A673 (cell line): Measurements from ENCODE around the gene ASAP2. TPM values are rescaled to one million over a fixed set of nuclear protein-coding genes. Genes with fewer than 3 reads are reported as not detected.

Experiments
- BruUV-seq: library from RNA; stranded (reverse); fragments of 400-500 nt; replicated peaks from 2 replicates; lab custom pipeline; 2021; lab: Mats Ljungman, UMichigan
- CTCF ChIA-PET: fragments of 300-600 bp; sonication (Branson Sonifier 250); formaldehyde crosslinking; loops from one replicate; lab custom pipeline; 2022; ENCODE audit warnings: antibody characterized with exemption; lab: Charles Lee
- POLR2A ChIA-PET: fragments of 300-600 bp; sonication (Branson Sonifier 250); formaldehyde crosslinking; loops from one replicate; lab custom pipeline; 2022; ENCODE audit warnings: antibody characterized with exemption; ENCODE audit not compliant: low non-redundant PET; lab: Charles Lee
- DNase-seq: peaks from one replicate; pipeline ENCODE4 v3.0.0-alpha.2; 2015; ENCODE audit warnings: low spot score
- H3K27ac ChIP-seq: fragments of 200-600 bp; sonication (generic); 2 replicates; pipeline ENCODE4 v1.5.1; 2016; ENCODE audit warnings: mixed run types, low read depth, mild to moderate bottlenecking, mixed read lengths, antibody characterized with exemption, low read length; ENCODE audit not compliant: poor library complexity, severe bottlenecking
- H3K27me3 ChIP-seq: fragments of 200-600 bp; sonication (generic); replicated peaks from 2 replicates; pipeline ENCODE4 v1.6.1; 2017; ENCODE audit warnings: mixed run types, low read depth, mild to moderate bottlenecking, mixed read lengths, antibody characterized with exemption, low read length; ENCODE audit not compliant: insufficient read depth, poor library complexity
- H3K36me3 ChIP-seq: fragments of 200-600 bp; sonication (generic); 2 replicates; pipeline ENCODE4 v1.6.1; 2016; ENCODE audit warnings: mixed run types, mild to moderate bottlenecking, mixed read lengths, antibody characterized with exemption, low read length; ENCODE audit not compliant: insufficient read depth, poor library complexity, severe bottlenecking
- H3K4me1 ChIP-seq: fragments of 200-600 bp; sonication (generic); 2 replicates; pipeline ENCODE4 v1.6.1; 2017; ENCODE audit warnings: mixed run types, mild to moderate bottlenecking, mixed read lengths, antibody characterized with exemption, low read length; ENCODE audit not compliant: insufficient read depth, poor library complexity, severe bottlenecking
- H3K4me3 ChIP-seq: fragments of 200-600 bp; sonication (generic); 2 replicates; pipeline ENCODE4 v1.5.1; 2016; ENCODE audit warnings: low read depth, mixed run types, mild to moderate bottlenecking, mixed read lengths, low read length; ENCODE audit not compliant: poor library complexity, severe bottlenecking
- H3K9me3 ChIP-seq: fragments of 200-600 bp; sonication (generic); 2 replicates; pipeline ENCODE4 v1.6.1; 2016; ENCODE audit warnings: mixed run types, low read depth, mild to moderate bottlenecking, mixed read lengths, antibody characterized with exemption, low read length; ENCODE audit not compliant: poor library complexity, severe bottlenecking
- CTCF ChIP-seq: fragments of 300-800, 200-600 bp; sonication (generic); conservative IDR thresholded peaks from 2 replicates; pipeline ENCODE4 v1.5.1; 2017; ENCODE audit warnings: low read depth, mild to moderate bottlenecking, antibody characterized with exemption, low read length, moderate library complexity, mixed read lengths
- EZH2 ChIP-seq: fragments of 200-600 bp; sonication (generic); IDR thresholded peaks from 2 replicates; pipeline ENCODE4 v1.6.1; 2017; ENCODE audit warnings: borderline replicate concordance, low read depth, mild to moderate bottlenecking, mixed read lengths, antibody characterized with exemption, low read length; ENCODE audit not compliant: poor library complexity, severe bottlenecking
- intact Hi-C: fragments of 100-400 bp; cut with micrococcal nuclease; formaldehyde crosslinking; loops from one replicate; pipeline ENCODE4 v1.10.0; 2022; ENCODE audit not compliant: unreplicated experiment
- total RNA-seq: library from RNA; stranded (reverse); gene quantifications from 2 replicates; pipeline ENCODE4 v1.2.3, GENCODE V29; 2021

Gene ASAP2
- total RNA-seq, 1 experiment from 2014 or later = 46.8 TPM

GRCh38 chr2:9286554-9287399 lies 80.2 kb downstream of the ASAP2 start:
- Histone ChIP-seq H3K4me1 (no peaks in the 10 kb centered on the region), H3K27me3 (no peaks in the 10 kb centered on the region), H3K4me3 (no peak overlapping the region), H3K9me3 (no peaks in the 10 kb centered on the region), H3K27ac (no peak overlapping the region), H3K36me3 (no peaks in the 10 kb centered on the region)
- TF ChIP-seq EZH2 (no peak), CTCF (no peak)
- BruUV-seq = no TSS peak
- CTCF ChIA-PET = interaction anchor here (0.6 kb wide), 1 partner anchor 56 kb away, joined by 3 read pairs; no protein-coding TSS in a partner anchor
- intact Hi-C loops = no loop called here
- no peak for DNase-seq
- POLR2A ChIA-PET = no interaction called here

- ChIA-PET CTCF (interaction anchor here (0.7 kb wide), 1 partner anchor 25 kb away, joined by 3 read pairs; no protein-coding TSS in a partner anchor), POLR2A (no interaction called here)
- Histone ChIP-seq H3K36me3 (no peaks in the 10 kb centered on the region), H3K27me3 (no peaks in the 10 kb centered on the region), H3K4me3 (no peak overlapping the region), H3K4me1 (no peaks in the 10 kb centered on the region), H3K27ac (no peak overlapping the region), H3K9me3 (no peaks in the 10 kb centered on the region)
- no peak for DNase-seq
- intact Hi-C loops = no loop called here
- no TSS peak for BruUV-seq
- no peak for TF ChIP-seq CTCF
- TF ChIP-seq EZH2 = no peak
Measured at GRCh38 chr2:9287400-9288045, 80.9 kb downstream of the ASAP2 start.

DNA sequence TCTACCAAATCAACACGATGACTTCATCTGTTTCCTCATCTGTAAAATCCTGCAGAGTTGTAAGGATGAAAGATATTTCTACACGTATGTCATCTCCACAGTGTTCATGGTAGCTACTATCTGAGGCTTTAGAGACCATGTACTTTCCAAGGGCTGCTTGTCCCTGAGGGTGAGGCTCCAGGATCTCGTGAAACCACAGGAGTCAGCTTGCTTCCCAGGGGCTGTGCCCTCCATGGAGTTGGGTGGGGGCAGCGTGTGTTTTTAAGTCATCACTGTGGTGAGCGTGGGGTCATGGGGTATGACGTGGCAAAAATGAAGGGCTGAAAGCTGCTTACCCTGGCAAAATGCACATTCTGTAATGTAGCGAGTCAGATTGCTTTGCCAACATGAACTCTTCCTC lies 81.6 kb downstream of the ASAP2 start:
- no peak for DNase-seq
- no peaks in the 10 kb centered on the region for H3K27me3 ChIP-seq
- no peak overlapping the region for H3K27ac ChIP-seq
- intact Hi-C loops = no loop called here
- no peaks in the 10 kb centered on the region for H3K9me3 ChIP-seq
- no peaks in the 10 kb centered on the region for H3K36me3 ChIP-seq
- no TSS peak for BruUV-seq
- H3K4me1 ChIP-seq = no peaks in the 10 kb centered on the region
- TF ChIP-seq EZH2 (no peak), CTCF (no peak)
- no peak overlapping the region for H3K4me3 ChIP-seq
- POLR2A ChIA-PET = no interaction called here
- CTCF ChIA-PET = interaction anchor here (0.7 kb wide), 1 partner anchor 26 kb away, joined by 3 read pairs; no protein-coding TSS in a partner anchor
